ENCODE results near the gene KCTD5.

GRCh38 chr16:2705351-2705750 is 23.0 kb downstream of the KCTD5 start:
- TF ChIP-seq CTCF (tag by site-specific recombination; IDR thresholded peaks at IDR 0.05): no peak
- TF ChIP-seq ZNF350 (tag by site-specific recombination; IDR thresholded peaks at IDR 0.05): no peak
- no peak for TF ChIP-seq ZNF610 (tag by site-specific recombination; IDR thresholded peaks at IDR 0.05; ENCODE audit: borderline replicate concordance)
- TF ChIP-seq ZNF366 (tag by site-specific recombination; conservative IDR thresholded peaks at IDR 0.05): no peak
- no peak for TF ChIP-seq FEZF1 (tag by site-specific recombination; IDR thresholded peaks at IDR 0.05)
- TF ChIP-seq IKZF3 (tag by site-specific recombination; IDR thresholded peaks at IDR 0.05): no peak
- TF ChIP-seq ZNF704 (tag by site-specific recombination; IDR thresholded peaks at IDR 0.05): no peak
- TF ChIP-seq INSM2 (tag by site-specific recombination; IDR thresholded peaks at IDR 0.05): no peak
- TF ChIP-seq ZNF274 (IDR thresholded peaks at IDR 0.05; ENCODE audit: low read length): no peak
- TF ChIP-seq ZNF274 (tag by site-specific recombination; IDR thresholded peaks at IDR 0.05; ENCODE audit: borderline replicate concordance): no peak
